Measurements from ENCODE around the gene LRRC71.

The LRRC71 gene

GRCh38 chr1:156904187-156904959 lies 16.1 kb upstream of the LRRC71 start:
- no peak overlapping the region for H3K4me3 ChIP-seq (ENCODE audit: control insufficient read depth, low read depth, low read length)
- no peak for TF ChIP-seq CTCF (conservative IDR thresholded peaks at IDR 0.05; ENCODE audit: control insufficient read depth, insufficient read depth, low read depth, low read length)
- no peak for DNase-seq (ENCODE audit: low read depth)

- no peak overlapping the region for H3K4me3 ChIP-seq (ENCODE audit: control insufficient read depth, low read depth, low read length)
- no peak for DNase-seq (ENCODE audit: low read depth)
- no peak for TF ChIP-seq CTCF (conservative IDR thresholded peaks at IDR 0.05; ENCODE audit: control insufficient read depth, insufficient read depth, low read depth, low read length)
These were observed 15.3 kb upstream of the LRRC71 start for GRCh38 chr1:156905176-156905575.

DNA sequence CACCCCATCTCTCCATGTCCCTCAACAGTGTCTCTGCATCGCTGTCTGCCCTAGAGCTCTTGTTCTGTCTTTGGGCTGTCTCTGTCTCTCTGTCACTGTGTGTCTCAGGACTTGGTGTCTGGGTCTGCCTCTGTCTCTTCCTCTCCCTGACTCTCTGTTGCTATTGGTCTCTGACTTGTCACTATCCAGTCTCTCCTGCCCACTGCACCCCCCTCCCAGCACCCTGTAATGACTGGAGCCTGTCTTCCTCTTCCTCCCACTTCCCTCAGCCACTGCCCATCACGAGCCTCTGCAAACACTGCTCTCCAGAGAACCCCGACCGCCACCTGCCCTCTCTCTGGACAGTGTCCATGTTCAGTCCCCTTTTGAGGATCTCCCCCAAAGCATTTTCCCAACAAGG lies 14.8 kb upstream of the LRRC71 start:
- H3K4me3 ChIP-seq (ENCODE audit: control insufficient read depth, low read depth, low read length): no peak overlapping the region
- no peak for DNase-seq (ENCODE audit: low read depth)
- TF ChIP-seq CTCF (conservative IDR thresholded peaks at IDR 0.05; ENCODE audit: control insufficient read depth, insufficient read depth, low read depth, low read length): no peak

DNA sequence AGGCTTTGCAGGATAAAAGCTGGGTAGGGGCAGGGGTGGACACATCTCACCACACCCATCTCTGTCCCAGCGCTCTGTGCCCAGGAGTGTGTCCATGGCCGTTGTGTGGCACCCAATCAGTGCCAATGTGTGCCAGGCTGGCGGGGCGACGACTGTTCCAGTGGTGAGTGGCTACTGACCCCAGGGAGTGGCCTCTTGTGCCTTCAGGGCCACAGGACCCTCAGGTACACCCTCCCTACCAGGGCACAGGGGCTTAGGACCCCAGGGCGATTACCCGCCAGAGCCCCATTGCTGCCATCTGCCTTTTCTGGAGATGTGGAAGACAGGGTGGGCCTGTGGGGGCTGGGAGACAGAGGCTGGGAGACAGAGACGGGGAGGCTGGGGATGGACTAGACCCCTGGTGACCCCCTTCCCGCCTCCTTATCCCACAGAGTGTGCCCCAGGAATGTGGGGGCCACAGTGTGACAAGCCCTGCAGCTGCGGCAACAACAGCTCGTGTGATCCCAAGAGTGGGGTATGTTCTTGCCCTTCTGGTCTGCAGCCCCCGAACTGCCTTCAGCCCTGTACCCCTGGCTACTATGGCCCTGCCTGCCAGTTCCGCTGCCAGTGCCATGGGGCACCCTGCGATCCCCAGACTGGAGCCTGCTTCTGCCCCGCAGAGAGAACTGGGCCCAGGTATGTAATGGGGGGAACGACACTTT lies 14.1 kb upstream of the LRRC71 start:
- H3K4me3 ChIP-seq (ENCODE audit: control insufficient read depth, low read depth, low read length): no peak overlapping the region
- DNase-seq (ENCODE audit: low read depth): no peak
- no peak for TF ChIP-seq CTCF (conservative IDR thresholded peaks at IDR 0.05; ENCODE audit: control insufficient read depth, insufficient read depth, low read depth, low read length)

DNA sequence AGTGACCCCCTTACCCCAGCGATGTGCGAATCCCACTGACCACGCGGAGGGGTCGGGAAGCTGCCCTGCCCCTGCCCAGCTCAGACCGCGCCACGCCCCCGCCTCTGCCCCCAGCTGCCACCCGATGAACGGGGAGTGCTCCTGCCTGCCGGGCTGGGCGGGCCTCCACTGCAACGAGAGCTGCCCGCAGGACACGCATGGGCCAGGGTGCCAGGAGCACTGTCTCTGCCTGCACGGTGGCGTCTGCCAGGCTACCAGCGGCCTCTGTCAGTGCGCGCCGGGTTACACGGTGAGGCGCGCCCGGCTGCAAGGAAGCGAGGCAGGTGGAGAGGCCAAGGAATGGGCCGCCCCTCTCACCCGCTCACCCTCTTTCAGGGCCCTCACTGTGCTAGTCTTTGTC lies 11.9 kb upstream of the LRRC71 start:
- no peak for TF ChIP-seq CTCF (conservative IDR thresholded peaks at IDR 0.05; ENCODE audit: control insufficient read depth, insufficient read depth, low read depth, low read length)
- H3K4me3 ChIP-seq (ENCODE audit: control insufficient read depth, low read depth, low read length): no peak overlapping the region
- no peak for DNase-seq (ENCODE audit: low read depth)

DNA sequence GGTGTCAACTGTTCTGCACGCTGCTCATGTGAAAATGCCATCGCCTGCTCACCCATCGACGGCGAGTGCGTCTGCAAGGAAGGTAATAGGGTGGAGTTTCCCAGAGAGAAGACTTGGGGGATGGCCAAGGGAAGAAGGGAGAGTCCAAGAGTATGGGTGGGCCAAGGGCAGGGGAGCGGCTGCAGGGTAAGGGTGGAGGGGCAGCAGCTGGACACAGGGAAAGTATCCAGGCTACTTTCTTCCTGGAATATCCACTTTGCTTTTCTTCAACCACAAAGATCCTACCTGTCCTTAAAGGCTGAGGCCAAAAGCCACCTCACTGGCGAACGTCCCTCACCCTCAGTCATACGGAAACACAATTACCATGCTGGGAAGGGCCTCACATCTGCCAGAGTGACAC lies 11.5 kb upstream of the LRRC71 start:
- no peak for DNase-seq (ENCODE audit: low read depth)
- TF ChIP-seq CTCF (conservative IDR thresholded peaks at IDR 0.05; ENCODE audit: control insufficient read depth, insufficient read depth, low read depth, low read length): no peak
- H3K4me3 ChIP-seq (ENCODE audit: control insufficient read depth, low read depth, low read length): no peak overlapping the region
